ENCODE data around the gene VEGFC. TPM values are rescaled to one million over a fixed set of nuclear protein-coding genes. Genes with fewer than 3 reads are reported as not detected.

The VEGFC gene
- total RNA-seq, 1 experiment from 2014 or later: 8.7 TPM

GRCh38 chr4:176654565-176655216 is 138.0 kb downstream of the VEGFC start:
- no peaks in the 10 kb centered on the region for H3K36me3 ChIP-seq (ENCODE audit: low read depth)

GRCh38 chr4:176653401-176654220 is 139.1 kb downstream of the VEGFC start:
- H3K79me2 ChIP-seq (ENCODE audit: low read depth): no peaks in the 10 kb centered on the region
- no peaks in the 10 kb centered on the region for H4K20me1 ChIP-seq (ENCODE audit: insufficient read depth)
- intact Hi-C loops (cut with micrococcal nuclease; ENCODE audit: unreplicated experiment): no loop called here
- H3K9me2 ChIP-seq (ENCODE audit: insufficient read depth): no peaks in the 10 kb centered on the region
- no peaks in the 10 kb centered on the region for H3F3A ChIP-seq (ENCODE audit: insufficient read depth, low read depth)
- H3K4me1 ChIP-seq (replicated peaks; ENCODE audit: insufficient read depth): no peaks in the 10 kb centered on the region
- H3K4me2 ChIP-seq: no peak overlapping the region
- no peaks in the 10 kb centered on the region for H3K9me3 ChIP-seq (ENCODE audit: insufficient read depth, low read depth)
- no TSS peak for BruUV-seq (replicated peaks)
- no peaks in the 10 kb centered on the region for H3K27me3 ChIP-seq (ENCODE audit: insufficient read depth, low read depth)
- no peak overlapping the region for H3K27ac ChIP-seq
- H2AFZ ChIP-seq: no peak overlapping the region
- TF ChIP-seq EZH2 (IDR thresholded peaks at IDR 0.05; ENCODE audit: low read depth) (no peak), CTCF (conservative IDR thresholded peaks at IDR 0.05) (no peak)
- no peaks in the 10 kb centered on the region for H3K36me3 ChIP-seq (ENCODE audit: low read depth)
- DNase-seq: no peak
- H3K4me3 ChIP-seq: no peak overlapping the region
- CTCF ChIA-PET: no interaction called here
- POLR2A ChIA-PET (ENCODE audit: unreplicated experiment): no interaction called here

More at GRCh38 chr4:176654565-176655216, 138.0 kb downstream of the VEGFC start:
- TF ChIP-seq CTCF (conservative IDR thresholded peaks at IDR 0.05) (no peak), EZH2 (IDR thresholded peaks at IDR 0.05; ENCODE audit: low read depth) (no peak)
- no peaks in the 10 kb centered on the region for H3K27me3 ChIP-seq (ENCODE audit: insufficient read depth, low read depth)
- no peak overlapping the region for H3K27ac ChIP-seq
- no peak for DNase-seq
- CTCF ChIA-PET: no interaction called here
- BruUV-seq (replicated peaks): no TSS peak
- H4K20me1 ChIP-seq (ENCODE audit: insufficient read depth): no peaks in the 10 kb centered on the region
- H3K9me2 ChIP-seq (ENCODE audit: insufficient read depth): no peaks in the 10 kb centered on the region
- H3F3A ChIP-seq (ENCODE audit: insufficient read depth, low read depth): no peaks in the 10 kb centered on the region
- no peak overlapping the region for H2AFZ ChIP-seq
- H3K79me2 ChIP-seq (ENCODE audit: low read depth): no peaks in the 10 kb centered on the region
- no peak overlapping the region for H3K4me2 ChIP-seq
- H3K4me1 ChIP-seq (replicated peaks; ENCODE audit: insufficient read depth): no peaks in the 10 kb centered on the region
- H3K9me3 ChIP-seq (ENCODE audit: insufficient read depth, low read depth): no peaks in the 10 kb centered on the region
- intact Hi-C loops (cut with micrococcal nuclease; ENCODE audit: unreplicated experiment): no loop called here
- H3K4me3 ChIP-seq: no peak overlapping the region
- POLR2A ChIA-PET (ENCODE audit: unreplicated experiment): no interaction called here

GRCh38 chr4:176646311-176646710 is 146.4 kb downstream of the VEGFC start:
- CTCF ChIA-PET: no interaction called here
- Histone ChIP-seq H3K36me3 (ENCODE audit: low read depth) (no peaks in the 10 kb centered on the region), H2AFZ (no peak overlapping the region), H3K4me2 (no peak overlapping the region), H3K9me3 (ENCODE audit: insufficient read depth, low read depth) (no peaks in the 10 kb centered on the region), H3K4me3 (no peak overlapping the region), H3K27ac (no peak overlapping the region), H4K20me1 (ENCODE audit: insufficient read depth) (no peaks in the 10 kb centered on the region), H3K4me1 (replicated peaks; ENCODE audit: insufficient read depth) (no peaks in the 10 kb centered on the region), H3K27me3 (ENCODE audit: insufficient read depth, low read depth) (no peaks in the 10 kb centered on the region), H3K79me2 (ENCODE audit: low read depth) (no peaks in the 10 kb centered on the region), H3K9me2 (ENCODE audit: insufficient read depth) (no peaks in the 10 kb centered on the region), H3F3A (ENCODE audit: insufficient read depth, low read depth) (no peaks in the 10 kb centered on the region)
- no peak for DNase-seq
- POLR2A ChIA-PET (ENCODE audit: unreplicated experiment): no interaction called here
- no peak for TF ChIP-seq CTCF (conservative IDR thresholded peaks at IDR 0.05)
- no peak for TF ChIP-seq EZH2 (IDR thresholded peaks at IDR 0.05; ENCODE audit: low read depth)
- intact Hi-C loops (cut with micrococcal nuclease; ENCODE audit: unreplicated experiment): no loop called here
- BruUV-seq (replicated peaks): no TSS peak
